HL-60/S4 treated with phorbol 12-myristate 13-acetate at 8.2 ng/mL for 4 days and 3 days (cell line): ENCODE measurements around the gene HSDL2.

ENCODE experiments used
- in situ Hi-C: fragments of 300-500 bp; cut with MboI; formaldehyde crosslinking; loops from 2 replicates; pipeline ENCODE4 v1.15.0; 2022; ENCODE audit warnings: low sequenced_read_pairs

HSDL2 gene

DNA sequence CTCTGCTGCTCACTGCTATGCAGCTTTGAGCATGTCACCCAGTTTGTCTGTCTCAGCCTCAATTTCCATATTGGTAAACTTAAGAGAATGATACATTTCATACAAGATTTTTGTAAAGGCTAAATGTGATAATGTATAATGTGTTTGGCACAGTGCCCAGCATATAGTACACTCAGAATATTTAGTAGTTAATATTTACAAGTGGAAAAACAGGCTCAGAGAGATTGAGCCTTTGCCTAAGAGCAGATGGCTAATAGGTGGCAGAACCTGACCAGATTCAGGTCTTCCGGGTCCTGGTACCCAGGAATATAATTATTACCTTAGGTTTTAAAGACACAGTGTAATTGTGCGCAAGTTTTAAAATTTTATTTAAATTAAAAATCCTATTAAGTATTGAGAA, 59.9 kb downstream of the HSDL2 start:
- in situ Hi-C loops: no loop called here

DNA sequence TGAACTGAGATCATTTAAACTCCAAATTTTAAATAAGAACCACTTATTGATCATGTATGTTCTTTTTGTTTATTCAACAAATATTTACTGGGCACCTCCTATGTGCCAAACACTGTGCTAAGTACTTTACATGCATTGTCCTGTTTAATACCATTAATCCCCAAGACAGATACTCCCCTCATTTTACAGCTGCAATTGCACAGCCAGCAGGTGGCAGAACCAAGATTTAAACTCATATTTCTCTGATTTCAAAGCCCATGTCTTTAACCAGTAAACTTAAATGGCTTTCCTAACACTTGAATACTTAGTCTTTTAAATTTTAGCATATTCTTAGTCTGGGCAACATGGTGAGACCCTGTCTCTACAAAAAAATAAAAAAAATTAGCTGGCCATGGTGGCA, 63.3 kb downstream of the HSDL2 start:
- in situ Hi-C loops: no loop called here

GRCh38 chr9:112443636-112444035, 63.7 kb downstream of the HSDL2 start:
- in situ Hi-C loops: no loop called here

DNA sequence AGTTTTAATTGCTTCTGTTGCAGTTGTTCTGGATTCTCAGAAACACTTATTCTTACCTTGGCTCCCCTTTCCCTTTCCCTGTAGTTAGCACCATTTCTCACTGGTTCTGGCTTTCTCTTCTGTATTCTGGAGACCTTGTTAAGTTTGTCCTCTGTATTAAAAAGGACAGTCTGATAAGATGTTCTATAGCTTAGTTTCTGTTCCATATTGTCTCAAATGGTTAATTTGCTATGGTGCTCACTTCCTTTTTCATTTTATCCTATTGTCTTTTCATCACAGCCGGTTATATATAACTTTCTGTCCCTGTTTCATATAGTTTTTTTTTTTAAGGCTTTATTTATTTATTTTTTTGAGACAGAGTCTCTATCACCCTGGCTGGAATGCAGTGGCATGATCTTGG, 65.3 kb downstream of the HSDL2 start:
- in situ Hi-C loops: no loop called here

DNA sequence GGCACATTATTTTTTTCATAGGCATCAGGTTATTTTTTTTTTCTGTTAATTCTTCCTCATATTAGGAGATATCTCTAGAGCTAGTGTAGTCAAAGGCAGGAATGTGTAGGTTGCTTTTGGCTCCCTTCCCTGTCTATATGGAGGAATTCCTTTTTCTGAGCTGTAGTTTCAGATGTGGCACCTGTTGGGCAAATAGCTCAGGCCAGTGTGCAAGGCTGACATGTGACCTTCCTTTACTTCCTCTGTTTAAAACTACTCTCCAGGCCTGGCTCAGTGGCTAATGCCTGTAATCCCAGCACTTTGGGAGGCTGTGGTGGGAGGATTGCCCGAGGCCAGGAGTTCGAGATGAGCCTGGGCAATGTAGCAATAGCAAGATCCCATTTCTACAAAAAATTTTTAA, 66.2 kb downstream of the HSDL2 start:
- in situ Hi-C loops: no loop called here

GRCh38 chr9:112446526-112446925, 66.6 kb downstream of the HSDL2 start:
- in situ Hi-C loops: no loop called here

- in situ Hi-C loops: no loop called here
Measured at GRCh38 chr9:112447283-112447761, 67.4 kb downstream of the HSDL2 start.

DNA sequence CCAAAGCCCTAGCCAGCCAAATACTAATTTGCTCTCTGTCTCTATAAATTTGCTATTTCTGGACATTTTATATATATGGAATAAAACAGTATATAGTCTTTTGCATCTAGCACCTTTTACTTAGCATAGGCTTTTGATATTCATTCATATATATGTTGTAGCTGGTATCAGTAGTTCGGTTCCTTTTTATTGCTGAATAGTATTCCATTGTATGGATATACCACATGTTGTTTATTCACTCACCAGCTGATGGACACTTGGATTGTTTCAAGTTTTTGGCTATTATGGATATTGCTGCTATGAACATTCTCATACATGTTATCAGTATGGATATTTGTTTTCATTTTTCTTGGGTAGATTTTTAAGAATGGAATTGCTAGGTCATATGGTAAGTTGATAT, 82.9 kb downstream of the HSDL2 start:
- in situ Hi-C loops: no loop called here

- in situ Hi-C loops: no loop called here
Measured at GRCh38 chr9:112465352-112465751, 85.4 kb downstream of the HSDL2 start.

- in situ Hi-C loops: no loop called here
Measured at GRCh38 chr9:112472996-112473395, 93.1 kb downstream of the HSDL2 start.

DNA sequence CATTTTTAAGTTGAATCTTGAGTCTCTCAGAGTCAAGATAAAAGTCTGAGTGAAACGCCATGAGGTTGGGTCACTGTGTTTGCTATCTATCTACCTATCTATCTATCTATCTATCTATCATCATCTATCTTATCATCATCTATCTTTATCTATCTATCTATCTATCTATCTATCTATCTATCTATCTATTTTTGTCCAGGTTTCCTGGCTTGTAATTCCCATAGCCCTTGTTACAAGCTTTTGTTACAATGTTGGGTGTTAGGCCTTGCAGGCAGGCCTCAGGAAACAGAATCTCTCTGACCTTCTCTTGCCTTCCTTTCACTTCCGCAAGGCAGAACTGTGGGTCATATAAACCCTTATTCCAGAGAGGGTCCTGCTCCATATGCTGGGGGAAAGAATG, 94.1 kb downstream of the HSDL2 start:
- in situ Hi-C loops: no loop called here

DNA sequence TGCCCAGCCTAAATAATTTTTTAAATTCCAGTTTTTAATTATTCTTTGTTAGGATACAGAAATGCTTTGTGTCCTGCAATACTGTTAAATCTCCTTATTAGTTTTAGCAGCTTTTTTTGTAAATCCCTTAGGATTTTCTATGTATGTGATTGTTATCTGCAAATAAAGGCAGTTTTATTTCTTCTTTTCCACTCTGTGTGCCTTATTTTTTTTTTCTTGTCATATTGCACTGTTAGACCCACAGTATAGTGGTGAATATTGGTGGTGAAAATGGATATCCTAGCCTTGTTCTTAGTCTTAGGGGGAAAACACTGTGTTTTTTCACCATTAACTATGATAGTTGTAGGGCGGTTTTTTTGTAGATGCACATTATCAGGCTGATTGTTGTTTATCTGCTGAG, 95.4 kb downstream of the HSDL2 start:
- in situ Hi-C loops: no loop called here

DNA sequence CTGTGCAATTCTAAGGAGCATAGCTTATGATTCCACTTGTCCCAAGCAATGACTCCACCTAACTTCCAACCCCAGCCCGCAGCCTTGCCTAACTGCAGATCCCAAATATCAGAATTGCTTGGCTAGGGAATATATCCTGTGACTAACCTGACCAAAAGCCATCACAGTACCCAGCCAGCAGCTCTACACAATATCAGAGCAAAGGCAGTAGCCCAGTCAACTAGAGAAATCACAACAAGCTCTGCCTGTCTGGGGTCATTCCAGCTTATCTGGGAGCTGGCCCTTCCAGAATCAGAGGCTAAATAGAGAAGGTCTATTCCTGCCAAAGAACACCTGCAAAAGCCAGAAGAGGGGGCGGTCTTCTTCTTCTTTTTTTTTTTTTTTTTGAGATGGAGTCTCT, 97.4 kb downstream of the HSDL2 start:
- in situ Hi-C loops: no loop called here

DNA sequence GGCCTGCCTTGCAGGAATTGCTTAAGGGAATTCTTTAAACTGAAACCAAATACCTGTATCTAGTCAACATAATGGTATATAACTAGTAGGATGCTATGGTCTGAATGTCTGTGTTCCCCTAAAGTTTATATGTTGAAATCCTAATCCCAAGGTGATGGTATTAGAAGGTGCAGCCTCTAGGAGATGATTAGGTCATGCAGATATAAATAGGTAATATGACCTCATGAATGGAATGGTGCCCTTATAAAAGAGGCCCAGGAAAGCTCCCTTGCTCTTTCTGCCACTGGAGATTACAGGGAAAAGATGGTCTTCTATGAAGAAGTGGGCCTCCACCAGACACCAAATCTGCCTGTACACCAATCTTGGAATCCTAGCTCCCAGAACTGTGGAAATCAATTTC, 99.3 kb downstream of the HSDL2 start:
- in situ Hi-C loops: no loop called here

DNA sequence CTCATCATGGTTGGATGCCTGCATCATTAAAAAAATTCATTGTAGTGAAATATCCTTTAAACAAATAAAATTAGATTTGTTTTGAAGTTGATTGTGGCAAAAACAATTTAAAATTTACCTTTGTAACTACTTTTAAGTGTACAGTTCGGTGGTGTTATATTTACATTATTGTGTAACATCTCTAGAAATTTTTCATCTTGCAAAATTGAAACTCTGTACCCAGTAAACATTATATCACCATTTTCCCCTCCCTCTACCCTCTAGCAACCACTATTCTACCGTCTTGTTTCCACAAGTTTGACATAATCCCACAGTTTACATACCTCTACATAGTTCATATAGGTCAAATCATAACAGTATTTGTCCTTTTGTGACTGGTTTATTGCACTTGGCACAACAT, 104.7 kb downstream of the HSDL2 start:
- in situ Hi-C loops: no loop called here

GRCh38 chr9:112485574-112485973, 105.7 kb downstream of the HSDL2 start:
- in situ Hi-C loops: no loop called here

DNA sequence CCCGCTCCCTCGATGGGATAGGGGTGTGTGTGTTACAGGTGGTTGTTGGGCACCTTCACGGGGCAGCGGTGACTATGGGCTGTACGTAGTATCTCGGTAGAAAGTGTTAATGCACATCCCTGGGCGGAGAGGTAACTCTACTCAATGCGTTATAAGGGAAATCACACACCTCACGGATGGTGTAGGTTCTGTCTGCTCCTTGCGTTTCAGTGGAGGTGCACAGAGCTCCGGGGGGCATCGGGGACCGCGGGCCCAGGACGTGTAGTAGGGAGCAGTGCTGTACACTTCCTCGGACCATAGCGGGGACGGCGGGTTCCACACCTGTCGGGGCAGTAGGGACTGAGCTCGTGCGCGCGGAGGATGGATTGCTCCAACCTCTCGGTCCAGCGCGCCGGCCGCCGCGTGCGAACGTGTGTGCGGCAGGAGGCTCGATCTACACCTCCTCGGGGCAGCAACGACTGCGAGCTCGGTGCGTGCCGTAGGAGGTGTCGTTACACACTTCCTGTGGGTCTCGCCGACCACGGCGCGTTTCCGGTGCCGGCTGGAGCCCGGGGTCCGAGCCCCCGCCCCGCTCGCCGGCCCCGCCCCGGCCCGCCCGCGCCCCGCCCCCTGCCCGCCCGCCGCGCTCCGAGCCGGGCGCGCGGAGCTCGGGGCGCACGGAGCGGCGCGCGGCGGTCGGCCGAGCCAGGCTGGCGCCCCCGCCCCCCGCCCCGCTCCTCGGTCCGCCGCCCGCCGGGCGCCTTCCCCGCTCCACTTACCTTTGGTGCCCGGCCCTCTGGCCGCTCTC, 106.5 kb downstream of the HSDL2 start, which contains the start of gene KIAA1958:
Gene KIAA1958 (plus strand): TSS at position 607 of the 787 bp plus-strand sequence. CDS start 87,254 bp downstream, outside the sequence.
- in situ Hi-C loops: no loop called here

GRCh38 chr9:112487008-112487798, 107.3 kb downstream of the HSDL2 start:
- in situ Hi-C loops: no loop called here

DNA sequence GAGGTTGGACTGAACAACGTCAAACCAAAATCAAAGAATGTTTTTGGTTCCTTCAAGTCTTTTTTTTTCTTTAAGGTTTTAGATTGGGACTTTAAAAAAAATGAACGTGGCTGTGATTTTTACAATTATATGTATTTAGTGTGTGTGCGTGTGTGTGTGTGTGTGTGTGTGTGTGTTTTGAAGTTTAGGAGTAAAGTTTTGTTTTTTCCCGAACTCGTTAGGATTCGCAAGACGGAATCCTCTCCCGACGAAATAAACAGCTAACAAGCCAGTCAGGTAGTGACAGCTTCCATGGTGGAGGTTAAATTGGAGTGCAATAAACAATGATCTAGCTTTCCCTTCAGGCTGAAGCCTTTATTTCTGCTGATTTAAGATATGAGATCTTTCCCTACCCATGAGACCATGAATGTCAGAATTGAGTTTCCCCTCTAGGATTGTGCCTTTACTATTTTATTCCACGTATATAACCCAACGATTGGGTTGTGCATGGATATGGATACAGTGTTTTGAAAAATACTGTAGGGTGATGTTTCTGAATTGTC, 108.0 kb downstream of the HSDL2 start:
- in situ Hi-C loops: no loop called here

- in situ Hi-C loops: no loop called here
Measured at GRCh38 chr9:112489039-112489546, 109.2 kb downstream of the HSDL2 start.

DNA sequence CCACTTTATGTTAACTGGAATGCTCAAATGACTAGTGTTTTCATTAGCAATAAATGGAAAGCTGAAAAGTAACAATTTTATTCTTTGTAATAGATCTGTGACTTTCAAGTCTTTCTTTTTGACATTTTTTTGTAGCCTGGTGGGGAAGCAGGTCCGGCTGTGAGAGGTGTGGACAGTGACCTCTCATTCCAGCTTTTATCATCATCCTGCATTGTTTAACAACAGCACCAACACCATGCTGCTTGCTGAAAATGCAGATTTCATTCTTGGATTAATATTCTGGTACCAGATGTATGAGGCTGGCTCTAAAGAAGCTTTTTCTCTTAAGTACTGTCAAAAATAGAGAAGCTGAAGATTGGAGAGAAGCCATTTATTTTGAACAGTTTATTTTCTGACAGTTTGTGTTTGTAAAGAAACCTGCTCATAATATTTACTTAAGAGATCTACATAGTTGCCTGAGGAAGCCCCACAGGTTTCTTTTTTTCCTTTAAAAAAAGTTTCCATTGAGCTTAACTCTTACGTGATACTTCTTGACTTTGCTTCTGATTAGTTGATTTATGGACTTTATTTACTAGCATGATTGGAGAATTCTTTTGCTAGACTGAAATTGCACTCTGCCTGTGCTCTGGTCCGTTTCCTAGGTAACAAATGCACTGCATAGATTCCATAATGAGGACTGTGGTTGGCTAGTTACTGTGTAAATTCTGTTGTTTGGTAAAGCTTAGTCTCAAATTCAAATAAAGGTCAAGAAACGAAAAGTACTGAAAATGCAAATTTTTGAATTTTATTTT, 110.2 kb downstream of the HSDL2 start:
- in situ Hi-C loops: no loop called here
